SU-DHL-6 (cell line): ENCODE data around the gene GSTO2.

Source experiments
- CTCF ChIP-seq: fragments of 200-600 bp; sonication (generic); IDR thresholded peaks from one replicate; pipeline ENCODE4 v1.5.1; 2017; ENCODE audit warnings: antibody characterized with exemption, mild to moderate bottlenecking, low read length, moderate library complexity; ENCODE audit not compliant: insufficient read depth, poor library complexity, severe bottlenecking
- EZH2phosphoT487 ChIP-seq: fragments of 200-600 bp; sonication (generic), shearing (Covaris generic); conservative IDR thresholded peaks from 2 replicates; pipeline ENCODE4 v1.6.1; 2018; ENCODE audit warnings: mild to moderate bottlenecking, antibody characterized with exemption, low read length, moderate library complexity, mixed read lengths

- no peak for TF ChIP-seq CTCF
- TF ChIP-seq EZH2phosphoT487 = no peak
These were observed 50.1 kb downstream of the GSTO2 start for GRCh38 chr10:104318810-104319741.
